ENCODE results near the gene FAM171A1. TPM values are rescaled to one million over a fixed set of nuclear protein-coding genes. Genes with fewer than 3 reads are reported as not detected.

FAM171A1 gene
- total and polyA plus RNA-seq, 2 donors (not counting 3 experiments of a cell fraction or from before 2014, with no cell fraction given), result 56.3 to 75.8 TPM

DNA sequence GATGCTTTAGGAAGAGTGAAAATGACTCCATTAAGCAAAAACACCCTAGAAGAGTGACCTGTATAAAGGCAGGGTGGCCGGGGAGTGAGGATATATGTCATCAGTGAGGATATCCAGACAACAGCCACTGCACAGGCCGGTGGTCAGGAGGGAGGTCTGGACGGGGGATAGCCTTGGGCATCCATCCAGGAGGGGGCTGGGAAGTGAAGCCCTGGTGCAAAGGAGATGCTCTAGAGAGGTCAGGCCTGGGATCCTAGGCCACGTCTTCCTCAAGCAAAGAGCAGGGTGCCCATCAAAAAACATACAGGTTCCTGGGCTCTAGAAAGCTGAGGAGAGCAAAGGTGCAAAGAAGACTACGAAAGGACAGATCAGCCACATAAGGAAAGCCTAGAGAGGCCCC lies 25.6 kb downstream of the FAM171A1 start:
- H3K4me2 ChIP-seq (ENCODE audit: insufficient read depth, low read length), result no peak overlapping the region
- peaks cover 87% of the 10 kb centered on the region for H3K79me2 ChIP-seq (ENCODE audit: control insufficient read depth, insufficient read depth, low read length)
- DNase-seq (ENCODE audit: low read depth, low spot score), result no peak
- FAIRE-seq, result no peak
- intact Hi-C loops (cut with micrococcal nuclease) (no loop called here), dilution Hi-C loops (cut with MboI; ENCODE audit: extremely low pct_ligation_motif_present, low sequenced_read_pairs) (no loop called here)
- no peaks in the 10 kb centered on the region for H3K9me1 ChIP-seq (replicated peaks; ENCODE audit: control insufficient read depth, extremely low read depth, insufficient read depth, low read length)
- TF ChIP-seq EZH2 (IDR thresholded peaks at IDR 0.05; ENCODE audit: borderline replicate concordance, low read depth, low read length, severe bottlenecking) (no peak), POLR2AphosphoS5 (IDR thresholded peaks at IDR 0.05; ENCODE audit: insufficient read depth, low read depth, low read length) (no peak), FOS (IDR thresholded peaks at IDR 0.05; ENCODE audit: borderline replicate concordance, insufficient read depth, low read length) (no peak)
- TF ChIP-seq, protein P1, sequence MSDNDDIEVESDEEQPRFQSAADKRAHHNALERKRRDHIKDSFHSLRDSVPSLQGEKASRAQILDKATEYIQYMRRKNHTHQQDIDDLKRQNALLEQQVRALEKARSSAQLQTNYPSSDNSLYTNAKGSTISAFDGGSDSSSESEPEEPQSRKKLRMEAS (IDR thresholded peaks at IDR 0.05; ENCODE audit: insufficient read depth, insufficient read length), result no peak
- TF ChIP-seq, protein P2, sequence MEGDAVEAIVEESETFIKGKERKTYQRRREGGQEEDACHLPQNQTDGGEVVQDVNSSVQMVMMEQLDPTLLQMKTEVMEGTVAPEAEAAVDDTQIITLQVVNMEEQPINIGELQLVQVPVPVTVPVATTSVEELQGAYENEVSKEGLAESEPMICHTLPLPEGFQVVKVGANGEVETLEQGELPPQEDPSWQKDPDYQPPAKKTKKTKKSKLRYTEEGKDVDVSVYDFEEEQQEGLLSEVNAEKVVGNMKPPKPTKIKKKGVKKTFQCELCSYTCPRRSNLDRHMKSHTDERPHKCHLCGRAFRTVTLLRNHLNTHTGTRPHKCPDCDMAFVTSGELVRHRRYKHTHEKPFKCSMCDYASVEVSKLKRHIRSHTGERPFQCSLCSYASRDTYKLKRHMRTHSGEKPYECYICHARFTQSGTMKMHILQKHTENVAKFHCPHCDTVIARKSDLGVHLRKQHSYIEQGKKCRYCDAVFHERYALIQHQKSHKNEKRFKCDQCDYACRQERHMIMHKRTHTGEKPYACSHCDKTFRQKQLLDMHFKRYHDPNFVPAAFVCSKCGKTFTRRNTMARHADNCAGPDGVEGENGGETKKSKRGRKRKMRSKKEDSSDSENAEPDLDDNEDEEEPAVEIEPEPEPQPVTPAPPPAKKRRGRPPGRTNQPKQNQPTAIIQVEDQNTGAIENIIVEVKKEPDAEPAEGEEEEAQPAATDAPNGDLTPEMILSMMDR (IDR thresholded peaks at IDR 0.05; ENCODE audit: extremely low read depth in 1 of 2, insufficient read depth in 1 of 2, low read depth in 1 of 2, low read length in 2 of 2), result no peak
- no peaks in the 10 kb centered on the region for H3K9me3 ChIP-seq (replicated peaks; ENCODE audit: control insufficient read depth, insufficient read depth, low read length)
- H2AFZ ChIP-seq (ENCODE audit: low read depth, low read length), result no peak overlapping the region
- ChIA-PET CTCF (interaction anchor here (0.9 to 2.4 kb wide), 3 partner anchors 13 to 23 kb away, joined by 3 to 8 read pairs (median 4); no protein-coding TSS in a partner anchor), POLR2A (no interaction called here)
- BruUV-seq (replicated peaks), result no TSS peak
- no peaks in the 10 kb centered on the region for H4K20me1 ChIP-seq (replicated peaks; ENCODE audit: control insufficient read depth, extremely low read depth, insufficient read depth, low read length)
- H3K36me3 ChIP-seq (ENCODE audit: control insufficient read depth in 2 of 2, extremely low read depth in 1 of 2, insufficient read depth in 2 of 2, low read length in 2 of 2), result no peaks in the 10 kb centered on the region
- no peak overlapping the region for H3K9ac ChIP-seq (replicated peaks; ENCODE audit: extremely low read depth, insufficient read depth, low read length)
- H3K4me3 ChIP-seq (replicated peaks in 1 of 3; ENCODE audit: insufficient read depth in 1 of 3, low read depth in 1 of 3, low read length in 3 of 3), result no peak overlapping the region
- H3K27me3 ChIP-seq (ENCODE audit: control insufficient read depth in 2 of 2, insufficient read depth in 2 of 2, low read length in 2 of 2), result no peaks in the 10 kb centered on the region
- H3K27ac ChIP-seq (ENCODE audit: insufficient read depth, low read depth, low read length), result peak overlapping the region; percentile 65
- peaks cover 33% of the 10 kb centered on the region for H3K4me1 ChIP-seq (ENCODE audit: control insufficient read depth, extremely low read depth, insufficient read depth, low read length)

Data from endothelial cell of umbilical vein (primary cell).